ENCODE data around the gene NKD1.

The NKD1 gene

DNA sequence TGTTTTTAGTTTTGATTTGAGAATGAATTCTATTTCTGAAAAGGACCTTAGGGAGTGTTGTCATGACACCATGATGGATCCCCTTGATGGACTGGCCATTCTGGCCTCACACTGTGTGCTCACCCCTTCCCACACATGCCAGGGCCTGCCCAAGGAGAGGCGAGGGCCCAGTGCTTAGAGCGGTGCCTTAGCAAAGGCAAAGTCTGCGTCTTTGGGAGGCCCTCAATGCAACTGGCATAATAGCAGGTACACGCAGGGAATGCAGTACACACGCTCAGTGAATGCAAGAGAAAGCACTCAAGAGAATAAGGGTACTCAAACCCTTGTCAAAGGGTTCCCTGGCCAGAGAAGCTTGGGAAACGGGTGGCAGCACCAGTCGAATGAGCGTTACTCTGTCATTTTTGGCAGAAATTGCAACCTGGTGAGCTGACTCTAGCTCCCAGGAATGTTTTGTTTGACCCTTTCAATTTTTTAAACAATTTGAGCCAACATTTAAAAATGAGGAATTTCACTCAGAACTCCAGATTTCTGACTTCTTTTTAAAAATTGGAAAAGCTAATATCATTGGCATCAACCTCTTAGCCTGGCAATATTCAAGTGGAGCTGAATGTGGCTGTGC is 32.1 kb downstream of the NKD1 start:
- DNase-seq (ENCODE audit: low read depth), result no peak

DNA sequence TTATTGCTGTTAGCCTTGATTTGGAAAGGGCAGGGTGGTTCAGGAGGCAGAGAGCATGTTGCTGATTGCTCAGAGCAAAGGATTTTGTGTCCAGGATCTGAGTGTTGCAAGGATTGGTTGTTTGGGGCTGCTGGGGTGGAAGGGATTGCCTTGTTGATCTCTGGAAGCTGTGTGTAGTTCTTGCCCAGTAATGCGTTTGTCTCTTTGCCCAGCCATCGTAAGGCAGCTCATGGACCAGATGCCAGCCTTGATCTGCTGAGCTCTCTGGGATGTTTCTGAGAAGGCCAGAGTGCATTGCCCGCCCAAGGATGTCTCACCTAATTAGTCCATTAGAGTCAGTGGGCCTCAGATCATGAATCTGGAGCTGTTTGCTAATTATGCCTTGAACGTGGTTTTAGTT is 33.6 kb downstream of the NKD1 start:
- DNase-seq (ENCODE audit: low read depth), result no peak

DNA sequence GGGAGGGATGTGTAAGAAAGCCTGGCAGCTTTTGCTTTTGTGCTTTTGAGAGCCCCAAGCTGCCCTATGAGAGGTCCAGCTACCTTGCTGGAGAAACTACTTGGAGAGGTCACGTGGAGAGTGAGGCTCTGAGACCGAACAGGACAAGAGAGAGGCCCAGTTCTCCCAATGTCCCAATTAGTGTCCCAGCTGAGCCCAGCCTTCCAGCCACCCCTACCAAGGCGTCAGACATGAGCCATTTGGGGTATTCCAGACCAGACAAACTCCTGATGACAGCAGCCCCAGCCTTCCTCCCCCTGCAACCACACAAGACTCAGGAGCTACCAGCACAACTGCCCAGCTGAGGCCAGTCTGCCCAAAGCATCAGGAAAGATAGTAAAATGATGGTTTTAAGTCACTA is 35.0 kb downstream of the NKD1 start:
- DNase-seq (ENCODE audit: low read depth), result no peak

DNA sequence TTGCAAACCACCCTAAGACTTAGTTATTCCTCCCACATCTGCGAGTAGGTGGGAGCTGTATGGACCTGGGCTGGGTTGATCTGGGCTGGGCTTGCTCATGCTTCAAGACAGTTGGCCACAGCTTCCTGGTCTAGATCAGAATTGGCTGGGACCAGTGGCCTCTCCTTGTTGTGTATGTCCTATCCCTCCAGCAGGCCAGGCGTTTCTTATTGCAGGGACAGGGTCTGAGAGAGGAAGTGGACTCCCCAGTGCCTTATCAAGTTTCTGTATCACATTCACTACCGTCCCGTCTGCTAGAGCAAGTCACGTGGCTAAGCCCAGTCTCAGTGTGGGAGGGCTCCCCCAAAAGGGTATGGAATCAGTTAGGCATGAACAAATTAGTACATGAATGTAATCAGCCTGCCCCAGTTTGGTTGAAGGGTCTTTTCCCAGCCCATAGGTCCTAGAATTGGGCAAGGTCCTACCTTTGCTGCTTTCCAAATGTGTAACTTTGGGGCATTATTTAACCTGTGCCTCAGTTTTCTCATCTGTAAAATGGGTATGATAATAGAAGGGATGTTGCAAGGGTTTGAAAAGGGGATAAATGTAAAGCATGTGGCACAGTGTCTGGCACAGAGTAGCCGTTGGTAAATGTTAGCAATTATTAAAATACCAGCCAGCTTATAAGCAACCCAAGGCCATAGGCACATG is 36.0 kb downstream of the NKD1 start:
- no peak for DNase-seq (ENCODE audit: low read depth)

DNA sequence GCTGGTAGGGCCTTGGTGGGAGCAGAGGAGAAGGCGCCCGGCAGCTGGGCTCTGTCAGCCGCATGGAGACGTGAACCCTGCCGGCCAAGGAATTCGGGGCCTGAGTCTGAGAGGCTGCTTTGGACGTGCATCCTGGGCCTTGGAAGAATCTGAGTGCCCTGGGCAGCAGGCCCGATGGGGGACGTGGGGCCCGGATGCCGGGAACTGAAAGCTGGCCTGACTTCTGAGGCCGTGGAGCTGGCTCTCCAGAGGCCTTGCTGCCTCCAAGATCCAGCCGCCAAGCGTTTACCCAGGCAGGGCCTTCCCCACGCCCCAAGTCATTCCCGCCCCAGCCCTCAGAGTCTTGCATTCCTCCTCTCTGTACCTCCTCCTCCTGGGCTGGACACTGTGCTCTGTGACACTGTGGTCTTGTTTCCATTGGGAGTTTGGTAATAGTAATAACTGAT is 37.2 kb downstream of the NKD1 start:
- no peak for DNase-seq (ENCODE audit: low read depth)

DNA sequence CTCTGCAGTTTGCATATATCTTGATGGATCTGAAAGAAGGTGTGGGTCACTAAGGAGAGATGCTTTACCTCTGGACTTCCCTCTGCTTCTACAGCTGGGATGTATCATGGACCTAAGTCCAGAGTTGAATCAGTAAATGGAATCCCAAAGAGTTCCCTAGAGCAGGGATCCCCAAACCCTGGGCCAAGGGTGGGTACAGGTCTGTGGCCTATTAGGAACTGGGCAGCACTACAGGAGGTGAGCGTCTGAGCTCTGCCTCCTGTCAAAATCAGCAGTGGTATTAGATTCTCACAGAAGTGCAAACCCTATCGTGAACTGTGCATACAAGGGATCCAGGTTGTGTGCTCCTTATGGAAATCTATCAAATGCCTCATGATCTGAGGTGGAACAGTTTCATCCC is 39.3 kb downstream of the NKD1 start:
- no peak for DNase-seq (ENCODE audit: low read depth)

DNA sequence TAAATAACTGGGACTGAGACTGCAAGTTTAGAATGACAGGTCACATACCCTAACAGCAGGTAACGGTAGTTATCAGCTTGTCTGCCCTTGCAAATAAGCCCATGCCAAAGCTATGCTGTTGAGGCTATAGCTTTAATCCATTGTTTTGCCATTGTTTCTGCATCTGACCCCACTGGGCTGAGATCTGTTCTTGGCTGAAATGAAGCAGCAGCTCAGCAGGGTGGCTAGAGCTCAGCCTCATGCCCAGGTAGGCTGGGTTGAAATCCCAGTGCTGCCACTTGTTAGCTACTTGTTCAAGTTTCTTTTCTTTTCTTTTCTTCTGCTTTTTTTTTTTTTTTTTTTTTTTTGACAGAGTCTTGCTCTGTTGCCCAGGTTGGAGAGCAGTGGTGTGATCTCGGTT is 40.1 kb downstream of the NKD1 start:
- no peak for DNase-seq (ENCODE audit: low read depth)

DNA sequence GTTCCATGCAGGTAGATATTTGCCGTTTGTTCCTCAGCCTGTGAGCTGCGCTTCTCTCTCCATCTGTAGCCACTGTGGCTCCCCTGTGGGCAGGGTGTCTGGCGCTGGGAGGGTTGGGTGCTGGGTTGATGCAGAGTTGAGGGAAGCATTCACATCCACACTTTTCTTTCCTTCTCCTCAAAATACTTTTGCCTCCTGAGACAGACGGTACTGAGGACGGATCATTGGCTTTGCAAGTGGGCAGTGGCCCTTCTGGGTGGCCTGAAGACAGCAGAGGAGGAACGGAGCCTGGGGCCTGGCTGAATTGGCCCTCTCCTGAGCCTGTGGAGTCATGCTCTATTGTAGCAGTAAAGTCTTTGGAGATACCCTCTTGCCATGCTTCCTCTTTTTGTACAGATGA is 43.0 kb downstream of the NKD1 start:
- no peak for DNase-seq (ENCODE audit: low read depth)

DNA sequence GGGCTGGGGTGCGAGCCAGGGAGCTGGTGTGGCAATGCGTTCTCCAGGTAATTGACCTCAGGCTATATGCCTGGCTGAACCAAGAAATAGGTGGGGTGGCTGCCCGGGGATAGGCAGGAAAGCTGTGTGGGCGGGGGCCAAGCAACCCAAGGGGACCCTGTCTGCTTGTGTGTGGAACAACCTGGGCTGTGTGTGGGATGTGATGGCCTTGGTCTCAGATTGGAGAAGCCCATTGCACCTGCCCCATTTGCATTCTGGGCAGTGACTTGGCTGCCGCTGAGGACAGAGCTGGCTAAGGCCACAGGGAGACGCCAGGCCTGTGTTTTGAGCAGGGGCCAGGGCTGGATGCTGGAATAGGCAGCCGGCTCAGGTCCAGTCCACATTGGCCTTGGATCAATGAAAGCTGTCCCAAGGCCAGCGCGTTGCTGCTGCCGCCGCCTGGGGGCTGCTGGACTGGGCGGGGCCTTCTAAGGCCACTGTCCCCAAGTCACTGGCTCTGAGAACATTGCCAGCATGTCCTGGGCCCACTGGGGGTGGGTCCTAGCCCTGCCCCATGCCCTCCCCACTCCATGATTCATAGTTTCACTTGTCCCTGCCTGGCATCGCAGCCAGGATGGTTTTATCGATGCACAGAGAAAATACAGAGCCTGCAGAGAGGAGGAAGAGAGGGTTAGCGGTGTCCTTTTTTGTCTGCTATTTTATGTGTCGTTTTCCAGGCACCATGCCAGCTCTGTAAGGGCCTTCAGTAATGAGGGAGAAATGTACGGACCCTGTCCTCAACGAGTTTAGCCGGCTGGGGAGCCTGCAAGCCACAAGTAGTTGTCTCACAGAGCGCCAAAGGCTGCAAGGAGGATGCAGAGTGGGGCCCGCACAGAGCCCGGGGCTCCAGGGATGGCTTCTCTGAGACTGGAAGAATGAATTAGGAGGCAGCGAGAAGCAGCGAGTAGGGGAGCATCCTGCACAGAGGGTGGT is 43.9 kb downstream of the NKD1 start:
- DNase-seq (ENCODE audit: low read depth), result no peak

DNA sequence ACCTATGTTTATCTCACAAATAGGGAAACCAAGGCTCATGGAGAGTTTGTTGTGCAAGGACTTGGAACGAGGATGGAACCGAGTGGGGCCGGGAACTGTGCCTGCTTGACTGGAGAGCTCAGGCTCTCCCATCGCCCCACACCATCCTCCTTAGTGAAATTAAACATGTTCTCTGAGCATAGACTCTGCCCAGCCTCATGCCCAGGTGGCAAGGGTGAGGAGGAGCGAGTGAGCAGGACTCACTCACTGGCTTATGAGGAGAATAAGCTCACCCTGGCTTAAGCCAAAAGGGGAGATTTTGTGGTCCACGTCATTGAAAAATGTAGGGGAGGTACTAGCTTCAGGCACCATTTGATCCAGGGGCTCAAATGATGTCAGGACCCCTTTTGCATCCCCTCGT is 44.8 kb downstream of the NKD1 start:
- no peak for DNase-seq (ENCODE audit: low read depth)

DNA sequence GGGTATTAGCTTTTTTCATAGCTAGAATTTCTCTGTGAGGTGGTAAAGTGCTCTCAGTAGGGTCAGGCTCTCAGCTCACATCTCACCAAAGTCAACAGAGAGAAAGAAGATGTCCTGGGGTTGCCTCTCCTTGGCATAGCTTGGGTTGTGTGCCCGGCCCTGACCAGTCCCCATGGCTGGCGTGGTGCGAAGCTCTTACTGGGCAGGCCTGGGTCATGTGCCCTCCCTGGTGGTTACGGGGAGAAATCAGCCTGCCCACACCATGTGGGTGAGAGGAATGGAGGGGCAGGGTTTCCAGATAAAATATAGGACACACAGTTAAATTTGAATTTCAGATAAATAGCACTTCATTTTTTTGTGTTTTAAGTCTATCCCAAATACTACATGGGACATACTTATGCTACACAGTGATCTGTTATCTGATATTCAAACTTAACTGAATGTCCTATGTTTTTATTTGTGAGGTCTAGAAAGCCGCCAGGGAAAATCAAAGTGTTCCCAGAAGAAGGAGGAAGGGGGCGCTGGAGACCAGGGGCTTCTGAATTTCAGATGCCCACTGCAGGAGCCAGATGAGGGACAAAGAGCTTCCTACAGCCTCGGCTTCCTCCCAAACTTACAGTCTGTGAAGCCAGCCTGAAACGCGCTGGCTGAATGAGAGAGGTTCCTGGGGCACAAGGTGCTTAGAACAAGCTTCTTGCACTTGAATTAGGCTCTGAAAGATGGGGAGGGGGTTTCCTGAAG is 45.4 kb downstream of the NKD1 start:
- DNase-seq (ENCODE audit: low read depth), result no peak

DNA sequence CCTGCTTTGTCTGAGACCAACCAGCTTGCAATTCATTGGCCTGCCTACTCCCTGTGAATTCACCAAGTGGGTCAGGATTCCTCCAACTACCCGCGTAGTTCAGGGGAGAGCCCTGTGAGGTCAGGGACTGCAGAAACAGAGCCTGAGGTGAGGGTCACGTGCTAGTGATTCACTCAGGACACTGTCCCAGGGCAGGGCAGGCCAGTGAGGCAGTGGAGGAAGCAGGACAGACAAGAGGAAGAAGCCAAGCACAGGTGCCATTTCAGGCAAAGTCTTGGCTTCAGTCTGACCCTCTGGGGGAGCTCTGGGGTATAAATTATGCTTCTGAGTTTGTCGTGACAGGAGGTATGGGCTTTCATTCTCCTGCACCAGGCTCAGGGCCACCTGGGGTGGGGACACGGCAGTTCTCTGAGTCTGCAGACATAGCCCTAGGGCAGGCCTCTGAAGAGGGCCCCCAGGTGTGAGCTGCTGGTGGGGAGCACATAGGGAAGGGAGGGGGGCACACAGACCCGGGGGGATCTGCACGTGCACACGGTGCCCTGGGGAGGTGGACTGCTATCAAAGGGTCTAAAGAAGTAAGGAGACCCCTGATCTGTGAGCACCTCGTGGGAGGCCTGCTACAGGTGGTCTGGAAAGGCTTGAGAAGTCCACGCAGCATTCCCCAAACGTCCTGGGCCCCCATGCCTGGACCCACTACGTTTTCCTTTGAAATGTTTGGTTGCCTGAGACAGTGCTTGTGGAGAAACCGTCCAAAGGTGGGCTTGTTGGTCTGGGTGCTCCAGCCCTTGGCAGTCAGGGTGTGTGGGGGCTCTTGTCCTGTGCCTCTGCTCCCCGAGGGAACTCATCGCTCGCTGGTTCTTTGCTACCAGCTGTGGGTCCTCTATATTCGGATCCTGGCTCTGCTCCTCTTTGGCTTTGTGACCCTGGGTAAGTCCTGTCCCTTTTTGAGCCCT is 46.4 kb downstream of the NKD1 start:
- no peak for DNase-seq (ENCODE audit: low read depth)

DNA sequence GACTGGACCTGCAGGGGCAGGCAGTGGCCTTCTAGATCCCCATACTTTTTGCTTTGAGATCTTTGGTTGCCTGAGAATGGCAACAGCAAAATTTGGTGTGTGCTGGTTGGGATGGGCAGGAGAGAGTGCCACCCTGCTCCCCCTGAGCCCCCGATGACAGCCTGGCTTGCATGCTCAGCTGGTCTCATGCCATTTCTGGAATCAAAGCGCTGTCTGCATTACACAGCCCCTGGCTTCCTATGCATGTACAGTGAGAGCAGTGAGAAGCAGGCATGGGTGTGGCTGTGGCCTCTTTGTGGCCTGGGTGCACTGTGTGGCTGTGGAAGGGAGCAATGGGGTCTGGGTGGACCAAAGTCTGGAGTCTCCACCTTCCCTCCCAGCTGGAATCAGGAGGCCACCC is 47.7 kb downstream of the NKD1 start:
- no peak for DNase-seq (ENCODE audit: low read depth)

DNA sequence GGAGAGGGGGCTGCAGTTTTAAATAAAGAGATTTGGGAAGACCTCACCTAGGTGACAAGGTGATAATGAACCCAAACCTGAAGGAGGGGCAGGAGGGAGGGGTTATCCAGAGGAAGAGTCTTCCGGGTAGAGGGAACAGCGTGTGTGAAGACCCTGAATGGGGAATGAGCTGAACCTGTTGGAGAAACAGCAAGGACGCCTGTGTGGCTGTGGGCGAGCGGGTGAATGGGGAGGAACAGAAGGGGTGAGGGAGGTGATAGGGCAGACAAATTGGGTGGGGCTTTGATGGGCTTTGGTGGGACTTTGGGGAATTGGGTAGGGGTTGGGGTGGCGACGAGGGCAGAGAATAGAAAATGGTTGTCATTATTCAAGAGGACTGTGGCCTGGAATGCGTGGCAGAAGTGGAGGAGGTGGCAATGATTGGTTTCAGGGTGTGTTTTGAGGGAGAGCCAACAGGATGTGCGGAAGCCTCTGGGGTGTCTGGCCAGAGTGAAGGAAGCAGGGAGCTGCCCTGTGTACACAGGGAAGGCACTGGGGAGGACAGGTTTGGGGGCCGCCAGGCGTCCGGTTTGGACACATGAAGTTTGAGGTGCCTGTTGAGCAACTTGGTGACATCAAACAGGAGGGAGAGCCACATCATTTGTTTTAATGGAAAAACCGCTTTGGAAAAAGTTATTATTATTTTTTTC is 48.7 kb downstream of the NKD1 start:
- DNase-seq (ENCODE audit: low read depth), result no peak

DNA sequence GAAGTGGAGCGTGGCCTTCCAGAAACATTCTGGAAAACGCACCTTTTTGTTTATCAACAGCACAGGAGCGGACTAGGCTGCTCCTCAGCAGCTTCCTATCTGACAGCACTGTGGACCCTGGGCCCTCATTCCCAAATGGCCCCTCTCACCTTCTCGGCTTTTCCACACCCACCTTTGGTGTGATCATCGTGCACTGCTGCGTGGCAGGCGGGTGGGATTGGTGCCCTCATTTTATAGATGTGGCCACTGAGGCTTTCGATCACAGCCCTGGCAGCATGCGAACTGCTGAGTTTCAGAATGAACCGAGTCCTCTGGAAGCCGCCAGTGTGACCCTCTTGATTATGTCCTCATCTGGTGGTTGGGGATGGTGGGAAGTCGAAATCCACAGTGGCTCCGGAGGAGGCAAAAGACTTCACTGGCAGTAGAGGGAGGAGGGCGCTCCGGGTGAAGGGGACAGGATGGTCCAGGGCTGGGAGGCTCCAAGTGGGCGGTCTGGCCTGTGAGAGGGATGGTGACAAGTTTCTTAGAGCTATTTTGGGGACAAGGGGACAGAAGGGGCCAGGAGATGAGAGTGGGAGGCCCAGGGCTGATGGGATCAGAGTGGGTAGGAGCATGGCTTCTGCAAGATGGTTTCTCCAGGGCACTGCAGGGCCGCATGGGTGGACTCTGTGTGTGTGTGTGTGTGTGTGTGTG is 49.5 kb downstream of the NKD1 start:
- DNase-seq (ENCODE audit: low read depth), result no peak

DNA sequence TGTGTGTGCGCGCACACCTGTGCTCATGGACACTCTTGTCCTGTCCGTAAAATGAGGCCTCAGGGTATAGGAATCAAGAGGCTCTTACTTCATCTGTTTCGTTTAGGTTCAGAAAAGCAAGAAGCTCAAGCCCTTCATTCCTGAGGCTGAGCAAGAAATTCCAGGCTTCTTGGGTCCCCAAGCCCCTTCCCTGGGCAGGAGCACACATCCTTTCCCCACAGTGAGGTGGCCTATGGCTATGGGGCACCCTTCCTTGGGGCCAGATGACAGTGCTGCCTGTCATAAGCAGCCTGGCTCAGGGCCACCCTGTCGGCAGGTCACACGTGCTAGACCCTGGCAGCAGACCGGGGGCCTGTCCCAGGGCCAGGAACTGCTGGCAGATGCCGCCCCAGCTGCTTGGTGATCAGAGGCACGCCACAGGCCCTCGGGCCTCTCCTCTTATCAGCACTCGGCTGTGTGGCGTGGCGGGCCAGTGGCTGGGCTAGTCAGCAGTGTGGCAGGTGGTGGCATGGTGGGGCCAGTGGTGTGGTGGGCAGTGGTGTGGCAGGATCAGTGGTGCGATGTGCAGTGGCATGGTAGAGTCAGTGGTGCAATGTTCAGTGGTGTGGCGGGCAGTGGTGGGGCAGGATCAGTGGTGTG is 50.2 kb downstream of the NKD1 start:
- no peak for DNase-seq (ENCODE audit: low read depth)

DNA sequence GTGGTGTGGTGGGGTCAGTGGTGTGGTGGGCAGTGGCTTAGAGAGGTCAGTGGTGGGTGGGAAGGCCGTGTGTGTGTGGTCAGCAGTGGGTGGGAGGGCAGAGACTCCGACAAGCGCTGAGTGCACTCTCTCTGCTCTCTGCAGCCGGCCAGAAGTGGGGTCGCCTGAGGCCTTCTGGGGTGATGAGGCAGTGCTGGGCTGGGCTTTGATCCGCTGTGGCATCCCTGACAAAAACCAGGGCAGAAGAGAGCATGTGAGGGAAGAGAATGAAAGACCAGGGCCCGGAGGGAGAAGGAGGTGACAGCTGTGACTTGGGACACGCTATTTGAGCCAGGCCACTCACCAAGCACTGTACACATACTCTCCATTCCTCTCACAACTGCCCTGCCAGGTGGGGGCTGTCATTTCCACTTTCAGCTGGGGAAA is 50.8 kb downstream of the NKD1 start:
- DNase-seq (ENCODE audit: low read depth), result no peak

DNA sequence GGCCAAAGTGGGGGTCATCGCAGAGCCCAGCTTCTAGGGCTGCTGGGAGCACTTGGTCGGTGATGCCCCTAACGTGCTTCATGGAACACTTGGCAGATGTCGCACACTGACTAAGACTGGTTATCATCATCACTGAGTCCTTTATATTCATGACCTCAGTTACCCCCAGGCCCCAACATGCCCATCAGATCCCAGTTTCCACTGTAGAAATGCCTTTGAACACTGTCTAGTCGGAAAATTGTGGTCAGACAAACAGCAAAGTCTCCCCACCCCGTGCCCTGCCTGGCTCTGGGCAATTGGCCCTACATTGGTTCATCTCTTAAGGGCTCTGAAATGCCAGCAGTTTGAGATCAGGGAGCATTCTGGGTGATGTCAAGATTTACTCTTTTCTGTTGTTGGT is 51.3 kb downstream of the NKD1 start:
- DNase-seq (ENCODE audit: low read depth), result no peak

DNA sequence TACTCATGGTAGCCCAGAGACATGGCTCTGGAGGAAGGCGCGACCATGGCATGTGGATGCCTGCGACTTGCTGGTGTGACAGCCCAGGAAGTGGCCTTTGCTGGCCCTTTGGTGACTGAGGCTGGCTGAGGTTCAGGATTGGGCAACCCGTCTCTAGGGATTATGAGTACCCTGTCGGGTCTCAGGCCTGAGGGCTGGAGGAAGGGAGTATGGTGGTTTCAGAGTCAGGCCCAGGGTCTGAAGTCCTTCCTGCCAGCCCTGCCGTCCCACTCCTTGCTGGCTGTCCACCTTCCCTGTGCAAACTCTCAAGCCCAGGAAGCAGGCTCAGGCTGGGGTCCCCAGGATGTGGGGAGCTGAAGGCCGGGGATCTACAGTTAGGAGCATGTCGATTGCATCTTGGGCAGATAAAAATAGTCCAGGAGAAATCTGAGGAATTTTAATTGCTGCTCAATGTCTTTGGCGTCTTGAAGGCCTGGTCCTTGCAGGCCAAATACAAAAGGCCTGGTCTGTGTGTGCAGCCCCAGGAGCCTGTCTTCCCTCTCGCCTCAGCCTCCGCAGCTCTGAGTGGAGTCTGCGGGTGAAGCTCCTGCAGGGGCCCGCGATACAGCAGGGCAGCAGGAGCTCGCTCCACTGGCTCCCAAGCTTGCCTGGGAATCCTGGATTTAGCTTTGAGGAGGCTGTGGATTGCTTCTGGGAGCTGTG is 52.5 kb downstream of the NKD1 start:
- DNase-seq (ENCODE audit: low read depth), result no peak

All from activated T-helper 1 cell treated with Interleukin-2 at 50 U/mL for 16 hours (primary cell).